SK-N-SH (cell line): ENCODE measurements around the gene NHSL1. TPM values are rescaled to one million over a fixed set of nuclear protein-coding genes. Genes with fewer than 3 reads are reported as not detected.

ENCODE experiments used
- CTCF ChIA-PET: fragments of 300-600, 350-600 bp; formaldehyde crosslinking; extraction: SDS; loops from one replicate; lab custom pipeline; 2021; lab: Yijun Ruan, JAX
- POLR2A ChIA-PET: fragments of 350-600 bp; sonication (Branson Sonifier 250); formaldehyde crosslinking; extraction: SDS; loops from one replicate; lab custom pipeline; 2020; ENCODE audit warnings: antibody characterized with exemption, inconsistent platforms; lab: Yijun Ruan, JAX
- DNase-seq: peaks from one replicate; pipeline ENCODE4 v3.0.0; 2012
- H2AFZ ChIP-seq: fragments of 200-600 bp; sonication (generic); 2 replicates; pipeline ENCODE4 v1.8.1; 2016; ENCODE audit warnings: antibody characterized with exemption, mild to moderate bottlenecking, low read depth
- H3F3A ChIP-seq: fragments of 200-600 bp; sonication (generic); replicated peaks from 2 replicates; pipeline ENCODE3; 2016; ENCODE audit warnings: antibody characterized with exemption, mild to moderate bottlenecking; ENCODE audit not compliant: insufficient read depth
- H3K27ac ChIP-seq, 2 experiments: fragments of 200-500 bp in 1 of 2; fragments of 200-600 bp in 1 of 2; sonication (Bioruptor generic) in 1 of 2; sonication (generic), shearing (Covaris generic) in 1 of 2; 2 replicates each; pipeline versions ENCODE4 v1.5.1 to v1.6.1; 2014 to 2016; ENCODE audit warnings: low read depth in 2 of 2, inconsistent platforms in 1 of 2, low read length in 1 of 2, mild to moderate bottlenecking in 1 of 2, mixed read lengths in 1 of 2
- H3K27me3 ChIP-seq: fragments of 200-600 bp; sonication (generic), shearing (Covaris generic); 2 replicates; pipeline ENCODE4 v1.6.1; 2016; ENCODE audit warnings: mixed run types; ENCODE audit not compliant: insufficient read depth
- H3K36me3 ChIP-seq, 2 experiments: fragments of 200-500 bp in 1 of 2; fragments of 200-600 bp in 1 of 2; sonication (Bioruptor generic) in 1 of 2; sonication (generic) in 1 of 2; replicated peaks in 1 of 2; 2 replicates each; pipeline versions ENCODE3 to v1.5.1; 2014 to 2016; ENCODE audit warnings: low read length in 1 of 2, mild to moderate bottlenecking in 1 of 2; ENCODE audit not compliant: insufficient read depth in 2 of 2, control insufficient read depth in 1 of 2
- H3K4me1 ChIP-seq, 2 experiments: fragments of 200-500 bp in 1 of 2; fragments of 200-600 bp in 1 of 2; sonication (Bioruptor generic) in 1 of 2; sonication (generic), shearing (Covaris generic) in 1 of 2; 2 replicates each; pipeline versions ENCODE4 v1.5.1 to v1.6.1; 2014 to 2016; ENCODE audit warnings: low read depth in 1 of 2, low read length in 1 of 2, mixed run types in 1 of 2; ENCODE audit not compliant: insufficient read depth in 2 of 2, control insufficient read depth in 1 of 2
- H3K4me2 ChIP-seq: fragments of 200-600 bp; sonication (generic), shearing (Covaris generic); 2 replicates; pipeline ENCODE4 v1.6.1; 2017; ENCODE audit warnings: mixed run types
- H3K4me3 ChIP-seq, 2 experiments: fragments of 200-500 bp in 1 of 2; fragments of 200-600 bp in 1 of 2; sonication (Bioruptor generic) in 1 of 2; sonication (generic), shearing (Covaris generic) in 1 of 2; 2 replicates each; pipeline versions ENCODE4 v1.5.1 to v1.8.1; 2014 to 2016; ENCODE audit warnings: low read depth in 2 of 2, inconsistent platforms in 1 of 2, low read length in 1 of 2, mild to moderate bottlenecking in 1 of 2, mixed read lengths in 1 of 2, moderate library complexity in 1 of 2
- H3K79me2 ChIP-seq: fragments of 200-600 bp; sonication (generic); 2 replicates; pipeline ENCODE4 v1.8.1; 2017; ENCODE audit warnings: mild to moderate bottlenecking; ENCODE audit not compliant: insufficient read depth
- H3K9ac ChIP-seq: fragments of 200-600 bp; sonication (generic); 2 replicates; pipeline ENCODE4 v1.6.1; 2017; ENCODE audit warnings: mixed run types
- H3K9me2 ChIP-seq: fragments of 200-600 bp; sonication (generic); 2 replicates; pipeline ENCODE4 v1.6.1; 2017; ENCODE audit warnings: mixed run types
- H3K9me3 ChIP-seq: fragments of 200-600 bp; sonication (generic); 2 replicates; pipeline ENCODE4 v1.6.1; 2017; ENCODE audit warnings: mixed run types, mild to moderate bottlenecking, moderate library complexity
- H4K20me1 ChIP-seq: fragments of 200-600 bp; sonication (generic); 2 replicates; pipeline ENCODE4 v1.6.1; 2017; ENCODE audit warnings: mild to moderate bottlenecking, mixed run types; ENCODE audit not compliant: insufficient read depth
- CTCF ChIP-seq: fragments of 200-600 bp; sonication (generic); IDR thresholded peaks from 2 replicates; pipeline ENCODE4 v1.6.1; 2017; ENCODE audit warnings: antibody characterized with exemption, mild to moderate bottlenecking, moderate library complexity
- EP300 ChIP-seq, 2 experiments: IDR thresholded peaks; 2 replicates each; pipeline versions ENCODE4 v1.4.0 to v1.6.1; 2012; ENCODE audit warnings: borderline replicate concordance in 1 of 2, low read depth in 1 of 2, low read length in 1 of 2
- FOSL2 ChIP-seq: IDR thresholded peaks from 2 replicates; pipeline ENCODE4 v1.4.0; 2012; ENCODE audit warnings: low read depth, mild to moderate bottlenecking, moderate library complexity, borderline replicate concordance
- FOXM1 ChIP-seq: IDR thresholded peaks from 2 replicates; pipeline ENCODE4 v1.4.0; 2012; ENCODE audit warnings: low read depth, mild to moderate bottlenecking
- GATA2 ChIP-seq: sonication (generic); formaldehyde crosslinking; IDR thresholded peaks from 2 replicates; pipeline ENCODE4 v1.5.0; 2020; ENCODE audit warnings: mild to moderate bottlenecking, missing genetic modification reagents
- MEF2A ChIP-seq: IDR thresholded peaks from 2 replicates; pipeline ENCODE4 v1.4.0; 2012; ENCODE audit warnings: low read depth, borderline replicate concordance
- NFIC ChIP-seq: IDR thresholded peaks from 2 replicates; pipeline ENCODE4 v1.4.0; 2012; ENCODE audit warnings: borderline replicate concordance
- POLR2AphosphoS5 ChIP-seq: IDR thresholded peaks from 2 replicates; pipeline ENCODE4 v1.6.1; 2012; ENCODE audit warnings: low read depth, low read length
- RAD21 ChIP-seq: IDR thresholded peaks from 2 replicates; pipeline ENCODE4 v1.6.1; 2012; ENCODE audit warnings: mild to moderate bottlenecking, low read length
- RCOR1 ChIP-seq: fragments of 150-350 bp; IDR thresholded peaks from 2 replicates; pipeline ENCODE4 v1.6.1; 2017; ENCODE audit warnings: antibody characterized with exemption, low read length
- RFX5 ChIP-seq: IDR thresholded peaks from 2 replicates; pipeline ENCODE4 v1.6.1; 2012; ENCODE audit warnings: mild to moderate bottlenecking, improper control_type of control experiment, low read length
- TAF1 ChIP-seq: IDR thresholded peaks from 2 replicates; pipeline ENCODE4 v1.6.1; 2012; ENCODE audit warnings: low read depth, mild to moderate bottlenecking, low read length, moderate library complexity, borderline replicate concordance
- TCF12 ChIP-seq: IDR thresholded peaks from 2 replicates; pipeline ENCODE4 v1.4.0; 2012
- TEAD4 ChIP-seq: IDR thresholded peaks from 2 replicates; pipeline ENCODE4 v1.4.0; 2012; ENCODE audit warnings: mild to moderate bottlenecking, borderline replicate concordance; ENCODE audit not compliant: insufficient read depth
- USF2 ChIP-seq: fragments of 150-350 bp; IDR thresholded peaks from 2 replicates; pipeline ENCODE4 v1.6.1; 2017; ENCODE audit warnings: antibody characterized with exemption, low read length, low read depth, borderline replicate concordance
- YY1 ChIP-seq: IDR thresholded peaks from 2 replicates; pipeline ENCODE4 v1.4.0; 2012; ENCODE audit warnings: low read depth, mild to moderate bottlenecking
- ZBTB33 ChIP-seq: IDR thresholded peaks from 2 replicates; pipeline ENCODE4 v1.4.0; 2012; ENCODE audit warnings: low read depth, borderline replicate concordance
- WGBS: methylation state at CpG from one replicate; pipeline ENCODE4 v1.1.6; 2017; ENCODE audit warnings: low lambda C conversion rate; 5-methylcytosine and 5-hydroxymethylcytosine counted together
- polyA plus RNA-seq, 3 experiments: library from polyadenylated mRNA; depleted of rRNA; stranded (reverse); fragments of >200 nt; gene quantifications; 2 replicates each; pipeline ENCODE4 v1.2.3, GENCODE V29; 2012

Gene NHSL1
- polyA plus RNA-seq, 1 of the 3 experiments (the other 2 are of a cell fraction) = under 0.01 TPM

GRCh38 chr6:138500867-138501446, 1.7 kb upstream of the NHSL1 start (continued):
- no peak for TF ChIP-seq ZBTB33

- Histone ChIP-seq H4K20me1 (no peaks in the 10 kb centered on the region), H3K4me2 (no peak overlapping the region), H3K4me1 (no peaks in the 10 kb centered on the region), H3K36me3 (no peaks in the 10 kb centered on the region), H3K9me2 (no peaks in the 10 kb centered on the region), H3K27me3 (peaks cover 25% of the 10 kb centered on the region; the same call in 1 of the 2 replicates), H3F3A (no peaks in the 10 kb centered on the region), H3K9ac (no peak overlapping the region), H3K4me3 (no peak overlapping the region), H3K27ac (no peak overlapping the region), H3K9me3 (no peaks in the 10 kb centered on the region), H3K79me2 (no peaks in the 10 kb centered on the region), H2AFZ (no peak overlapping the region)
- no peak for DNase-seq
- TF ChIP-seq EP300 (IDR thresholded peaks at IDR 0.05; ENCODE audit: borderline replicate concordance in 1 of 2, low read depth in 1 of 2, low read length in 1 of 2) = no peak
- no peak for TF ChIP-seq RFX5
- TF ChIP-seq RCOR1 = no peak
- no peak for TF ChIP-seq GATA2 (CRISPR knock-in tag)
- no peak for TF ChIP-seq POLR2AphosphoS5
- TF ChIP-seq FOSL2 = no peak
- no peak for TF ChIP-seq FOXM1
- TF ChIP-seq TAF1 = no peak
- TF ChIP-seq YY1 = no peak
- TF ChIP-seq NFIC = no peak
- TF ChIP-seq TCF12 = no peak
- no peak for TF ChIP-seq USF2
- TF ChIP-seq CTCF = no peak
- TF ChIP-seq RAD21 = no peak
- no peak for TF ChIP-seq MEF2A
- TF ChIP-seq TEAD4 = no peak
- WGBS = 1% methylated on average over 3 of the region's 3 CpGs
- ChIA-PET POLR2A (no interaction called here), CTCF (no interaction called here)
Measured at GRCh38 chr6:138500045-138500665, 861 bp upstream of the NHSL1 start.
